GM23338 (cell line): Measurements from ENCODE around the gene CRMP1.

ENCODE experiments used
- CREB1 ChIP-seq: fragments of 250-450 bp; sonication (Bioruptor Pico); IDR thresholded peaks from 2 replicates; pipeline ENCODE4 v1.5.0; 2020; ENCODE audit warnings: low read depth, mild to moderate bottlenecking, moderate library complexity
- CTCF ChIP-seq, 2 experiments: fragments of 200-600 bp in 1 of 2; sonication (generic) in 1 of 2; conservative IDR thresholded peaks; 2 replicates each; pipeline versions ENCODE4 v1.5.1 to v1.6.1; 2016 to 2017; ENCODE audit warnings: antibody characterized with exemption in 2 of 2, low read depth in 2 of 2, mild to moderate bottlenecking in 2 of 2, moderate library complexity in 1 of 2
- EZH2 ChIP-seq: fragments of 200-600 bp; sonication (generic); IDR thresholded peaks from one replicate; pipeline ENCODE4 v1.8.0; 2017; ENCODE audit warnings: antibody characterized with exemption, mild to moderate bottlenecking, low read depth; ENCODE audit not compliant: unreplicated experiment
- EZH2phosphoT487 ChIP-seq: fragments of 200-600 bp; sonication (generic); IDR thresholded peaks from one replicate; pipeline ENCODE4 v1.8.1; 2018; ENCODE audit warnings: antibody characterized with exemption; ENCODE audit not compliant: unreplicated experiment
- JUNB ChIP-seq: IDR thresholded peaks from one replicate; pipeline ENCODE4 v1.6.1; 2016; ENCODE audit warnings: antibody characterized with exemption; ENCODE audit not compliant: unreplicated experiment
- NANOG ChIP-seq: IDR thresholded peaks from 2 replicates; pipeline ENCODE4 v1.6.1; 2016; ENCODE audit warnings: antibody characterized with exemption, borderline replicate concordance
- POLR2AphosphoS5 ChIP-seq: IDR thresholded peaks from 2 replicates; pipeline ENCODE4 v1.6.1; 2016; ENCODE audit warnings: antibody characterized with exemption, low read depth
- ZNF114 ChIP-seq: fragments of 250-450 bp; sonication (Bioruptor Pico); IDR thresholded peaks from 2 replicates; pipeline ENCODE4 v1.5.0; 2020; ENCODE audit warnings: mild to moderate bottlenecking, moderate library complexity
- ZNF331 ChIP-seq: fragments of 250-450 bp; sonication (Bioruptor Pico); IDR thresholded peaks from 2 replicates; pipeline ENCODE4 v1.5.0; 2020; ENCODE audit warnings: low read depth, mild to moderate bottlenecking, moderate library complexity
- ZNF462 ChIP-seq: fragments of 250-450 bp; sonication (Bioruptor Pico); IDR thresholded peaks from 2 replicates; pipeline ENCODE4 v1.5.0; 2020; ENCODE audit warnings: mild to moderate bottlenecking, moderate library complexity
- TF ChIP-seq, protein P1 (sequence below): IDR thresholded peaks from one replicate; pipeline ENCODE4 v1.6.1; 2018; ENCODE audit warnings: antibody characterized with exemption; ENCODE audit not compliant: unreplicated experiment

DNA sequence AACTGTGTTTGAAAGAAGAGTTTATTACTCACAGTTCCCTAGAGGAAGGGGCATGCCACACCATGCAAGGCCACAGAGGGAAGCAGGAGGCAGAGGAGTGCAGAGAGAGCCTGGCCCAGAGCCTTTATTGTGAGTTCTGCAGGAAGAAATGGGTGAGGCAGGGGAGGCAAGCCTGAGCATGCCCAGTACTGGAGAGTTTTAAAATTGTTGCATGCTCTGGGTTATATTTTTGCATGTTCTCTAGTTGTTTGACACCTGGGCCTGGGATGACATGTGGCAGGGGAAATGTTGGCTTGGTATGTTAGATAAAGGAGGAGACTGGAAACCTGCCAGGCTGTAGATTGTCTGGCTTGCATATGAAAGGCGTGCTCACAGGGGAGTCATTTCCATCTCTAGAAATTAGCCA lies 19.7 kb upstream of the CRMP1 start:
- TF ChIP-seq JUNB (no peak), CTCF (conservative IDR thresholded peaks at IDR 0.05; ENCODE audit: low read depth in 2 of 2) (no peak), POLR2AphosphoS5 (no peak), EZH2phosphoT487 (no peak), EZH2 (no peak), CREB1 (CRISPR knock-in tag) (no peak), ZNF331 (no peak), ZNF462 (CRISPR knock-in tag) (no peak), NANOG (peak; percentile 66; the same call in 1 of the 2 replicates), ZNF114 (no peak)
- TF ChIP-seq, protein P1, sequence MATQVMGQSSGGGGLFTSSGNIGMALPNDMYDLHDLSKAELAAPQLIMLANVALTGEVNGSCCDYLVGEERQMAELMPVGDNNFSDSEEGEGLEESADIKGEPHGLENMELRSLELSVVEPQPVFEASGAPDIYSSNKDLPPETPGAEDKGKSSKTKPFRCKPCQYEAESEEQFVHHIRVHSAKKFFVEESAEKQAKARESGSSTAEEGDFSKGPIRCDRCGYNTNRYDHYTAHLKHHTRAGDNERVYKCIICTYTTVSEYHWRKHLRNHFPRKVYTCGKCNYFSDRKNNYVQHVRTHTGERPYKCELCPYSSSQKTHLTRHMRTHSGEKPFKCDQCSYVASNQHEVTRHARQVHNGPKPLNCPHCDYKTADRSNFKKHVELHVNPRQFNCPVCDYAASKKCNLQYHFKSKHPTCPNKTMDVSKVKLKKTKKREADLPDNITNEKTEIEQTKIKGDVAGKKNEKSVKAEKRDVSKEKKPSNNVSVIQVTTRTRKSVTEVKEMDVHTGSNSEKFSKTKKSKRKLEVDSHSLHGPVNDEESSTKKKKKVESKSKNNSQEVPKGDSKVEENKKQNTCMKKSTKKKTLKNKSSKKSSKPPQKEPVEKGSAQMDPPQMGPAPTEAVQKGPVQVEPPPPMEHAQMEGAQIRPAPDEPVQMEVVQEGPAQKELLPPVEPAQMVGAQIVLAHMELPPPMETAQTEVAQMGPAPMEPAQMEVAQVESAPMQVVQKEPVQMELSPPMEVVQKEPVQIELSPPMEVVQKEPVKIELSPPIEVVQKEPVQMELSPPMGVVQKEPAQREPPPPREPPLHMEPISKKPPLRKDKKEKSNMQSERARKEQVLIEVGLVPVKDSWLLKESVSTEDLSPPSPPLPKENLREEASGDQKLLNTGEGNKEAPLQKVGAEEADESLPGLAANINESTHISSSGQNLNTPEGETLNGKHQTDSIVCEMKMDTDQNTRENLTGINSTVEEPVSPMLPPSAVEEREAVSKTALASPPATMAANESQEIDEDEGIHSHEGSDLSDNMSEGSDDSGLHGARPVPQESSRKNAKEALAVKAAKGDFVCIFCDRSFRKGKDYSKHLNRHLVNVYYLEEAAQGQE: no peak
